GM18868 (cell line): ENCODE data around the gene TMIGD2.
A peak's percentile ranks its signal among the peaks of the same experiment; 100 is the strongest.
"Not testable (repeated sequence)": the region's sequence is repeated elsewhere in the genome, so short reads cannot be mapped to it uniquely, and the experiment has no call there.

Experiments
- ATAC-seq: cut with Tn5 transposase; IDR thresholded peaks from one replicate; pipeline ENCODE4 v1.9.1; 2021; ENCODE audit warnings: mild to moderate bottlenecking, moderate library complexity; ENCODE audit not compliant: unreplicated experiment

The TMIGD2 gene

DNA sequence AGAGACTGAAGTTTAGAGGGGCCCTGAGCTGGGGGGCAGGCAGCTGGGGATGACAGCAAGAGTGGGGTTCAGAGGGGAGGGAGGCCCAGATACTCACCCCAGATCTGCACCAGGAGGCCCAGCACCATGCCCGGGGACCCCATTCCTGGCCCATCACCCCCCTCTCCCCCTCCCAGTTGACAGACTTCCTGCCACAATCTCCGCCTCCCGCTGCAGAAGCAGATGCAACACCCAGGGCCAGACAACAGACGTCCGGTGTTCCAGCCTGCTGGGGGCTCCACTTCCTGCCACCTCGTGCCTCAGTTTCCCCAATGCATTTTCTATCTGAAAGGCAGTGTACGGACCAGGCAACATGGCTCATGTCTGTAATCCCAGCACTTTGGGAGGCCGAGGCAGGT lies at the start of gene TMIGD2:
Gene TMIGD2 (minus strand): TSS at position 147 of the 398 bp plus-strand sequence. CDS start 4 bp downstream, at position 143.
- ATAC-seq = no peak

- no peak for ATAC-seq
These were observed 48.5 kb upstream of the TMIGD2 start for GRCh38 chr19:4350726-4351125.

DNA sequence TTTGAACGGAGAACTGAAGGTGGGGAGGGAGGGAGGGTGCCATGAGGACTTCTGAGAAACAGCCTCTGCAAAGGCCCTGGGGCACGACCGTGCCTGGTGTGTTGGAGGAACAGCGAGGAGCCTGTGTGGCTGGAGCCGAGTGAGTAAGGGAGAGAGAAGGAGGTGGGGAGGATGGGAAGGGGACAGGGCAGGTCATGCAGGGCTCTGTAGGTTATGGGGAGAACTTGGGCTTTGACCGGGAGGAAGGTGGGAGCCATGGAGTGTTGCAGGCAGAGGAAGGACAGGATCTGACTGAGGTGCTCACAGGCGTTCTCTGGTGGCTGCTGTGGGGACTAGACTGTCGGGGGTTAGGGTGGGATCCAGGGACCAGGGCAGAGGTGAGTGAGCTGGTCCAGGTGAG lies 47.9 kb upstream of the TMIGD2 start:
- ATAC-seq = no peak

GRCh38 chr19:4349225-4349624 lies 47.0 kb upstream of the TMIGD2 start:
- not testable (repeated sequence) for ATAC-seq

GRCh38 chr19:4347521-4347920 lies 45.3 kb upstream of the TMIGD2 start:
- ATAC-seq = no peak

- no peak for ATAC-seq
These were observed 43.8 kb upstream of the TMIGD2 start for GRCh38 chr19:4346020-4346383.

- ATAC-seq = no peak
These were observed 43.3 kb upstream of the TMIGD2 start for GRCh38 chr19:4345342-4346019.

GRCh38 chr19:4343370-4344307 lies 41.5 kb upstream of the TMIGD2 start, which contains the start of gene MPND:
TSS of gene MPND (plus strand) at chr19:4343562. CDS start at chr19:4343594, 32 bp downstream.
- peak; percentile 57 for ATAC-seq

- ATAC-seq = peak; percentile 85
These were observed 40.6 kb upstream of the TMIGD2 start for GRCh38 chr19:4342615-4343369.

GRCh38 chr19:4342314-4342614 lies 40.1 kb upstream of the TMIGD2 start:
- ATAC-seq = no peak

GRCh38 chr19:4338441-4339355 lies 36.5 kb upstream of the TMIGD2 start, which contains the start of gene STAP2:
TSS of gene STAP2 (minus strand) at chr19:4338827. CDS start at chr19:4338753, 74 bp downstream.
- no peak for ATAC-seq

- no peak for ATAC-seq
These were observed 35.8 kb upstream of the TMIGD2 start for GRCh38 chr19:4337906-4338440.

DNA sequence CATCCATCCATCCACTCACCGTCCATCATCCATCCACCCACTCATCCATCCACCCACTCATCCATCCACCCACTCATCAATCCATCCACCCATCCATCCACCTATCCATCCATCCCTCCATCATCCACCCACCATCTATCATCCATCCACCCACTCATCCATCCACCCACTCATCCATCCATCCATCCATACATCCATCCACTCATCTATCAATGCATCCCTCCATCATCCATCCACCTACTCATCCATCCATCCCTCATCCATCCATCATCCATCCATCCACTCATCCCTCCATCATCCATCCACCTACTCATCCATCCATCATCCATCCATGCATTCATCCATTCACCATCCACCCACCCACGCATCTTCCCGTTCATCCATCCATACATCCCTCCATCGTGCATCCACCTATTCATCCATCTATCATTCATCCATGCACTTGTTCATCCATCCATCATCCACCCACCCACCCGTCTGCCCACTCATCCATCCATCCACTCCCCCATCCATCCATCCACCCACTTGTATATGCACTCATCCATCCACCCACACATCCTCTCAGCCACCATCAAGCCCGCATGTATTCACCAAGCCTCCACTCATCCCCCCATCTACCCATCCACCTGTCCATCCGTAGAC lies 32.9 kb upstream of the TMIGD2 start:
- ATAC-seq = no peak

GRCh38 chr19:4329858-4330257 lies 27.7 kb upstream of the TMIGD2 start:
- ATAC-seq = no peak

DNA sequence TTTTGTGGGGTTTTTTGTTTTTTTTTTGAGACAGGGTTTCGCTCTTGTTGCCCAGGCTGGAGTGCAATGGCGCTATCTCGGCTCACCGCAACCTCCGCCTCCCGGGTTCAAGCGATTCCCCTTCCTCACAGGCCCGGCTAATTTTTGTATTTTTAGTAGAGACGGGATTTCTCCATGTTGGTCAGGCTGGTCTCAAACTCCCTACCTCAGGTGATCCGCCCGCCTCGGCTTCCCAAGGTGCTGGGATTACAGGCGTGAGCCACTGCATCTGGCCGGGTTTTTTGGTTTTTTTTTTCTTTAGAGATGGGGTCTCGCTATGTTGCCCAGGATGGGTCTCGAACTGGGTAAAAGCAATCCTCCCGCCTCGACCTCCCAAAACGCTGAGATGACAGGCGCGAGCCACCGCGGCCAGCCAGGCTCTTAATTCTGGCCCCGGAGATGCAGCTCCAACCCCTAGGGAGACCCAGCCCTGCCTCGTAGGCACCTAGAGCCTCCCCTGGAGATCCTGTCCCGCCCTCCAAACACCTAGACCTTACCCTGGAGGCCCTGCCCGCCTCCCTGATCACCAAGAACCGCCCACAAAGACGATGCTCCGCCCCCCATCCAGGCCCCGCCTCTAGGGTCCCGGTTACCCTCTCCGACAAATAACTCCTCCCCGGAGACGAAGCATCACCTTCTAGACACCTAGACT lies 26.9 kb upstream of the TMIGD2 start:
- not testable (repeated sequence) for ATAC-seq

DNA sequence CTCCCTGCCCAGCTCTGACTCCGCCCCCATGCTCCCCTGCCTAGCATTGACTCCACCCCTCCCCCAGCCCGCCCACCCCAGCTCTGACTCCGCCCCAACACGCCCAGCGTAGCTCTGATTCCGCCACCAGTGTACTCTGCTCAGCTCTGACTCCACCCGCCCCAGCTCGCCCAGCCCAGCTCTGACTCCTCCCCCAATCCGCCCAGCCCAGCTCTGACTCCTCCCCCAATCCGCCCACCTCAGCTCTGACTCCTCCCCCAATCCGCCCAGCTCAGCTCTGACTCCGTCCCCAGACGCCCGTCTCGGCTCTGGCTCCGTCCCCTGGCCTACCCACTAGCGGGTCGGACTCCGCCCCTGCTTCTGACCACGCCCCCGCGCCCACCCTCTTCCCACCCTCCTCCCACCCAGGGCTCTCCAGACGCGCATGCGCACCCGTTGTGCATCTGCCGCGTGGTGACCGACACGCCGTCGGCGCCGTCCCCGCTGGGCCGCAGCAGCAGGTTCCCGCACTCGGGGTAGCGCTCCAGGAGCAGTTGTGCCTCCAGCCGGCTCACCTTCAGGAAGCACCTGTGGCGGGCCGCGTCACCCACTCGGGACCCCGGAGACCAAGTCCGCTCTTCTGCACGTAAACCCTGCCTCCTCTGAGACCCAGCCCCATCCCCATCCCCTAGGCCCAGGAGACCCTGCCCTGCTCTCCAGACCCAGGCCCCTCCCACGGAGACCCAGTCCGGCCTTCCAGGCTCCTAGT lies 26.2 kb upstream of the TMIGD2 start:
- ATAC-seq = peak; percentile 88

- ATAC-seq = no peak
These were observed 25.7 kb upstream of the TMIGD2 start for GRCh38 chr19:4327877-4328242.

- no peak for ATAC-seq
These were observed 25.2 kb upstream of the TMIGD2 start for GRCh38 chr19:4327252-4327876.
